GM19452 (cell line): ENCODE measurements around the gene RAD51.
A peak's percentile ranks its signal among the peaks of the same experiment; 100 is the strongest.
"Not testable (repeated sequence)": the region's sequence is repeated elsewhere in the genome, so short reads cannot be mapped to it uniquely, and the experiment has no call there.

Experiments used
- ATAC-seq: cut with Tn5 transposase; IDR thresholded peaks from one replicate; pipeline ENCODE4 v1.9.1; 2021; ENCODE audit not compliant: unreplicated experiment

The RAD51 gene

DNA sequence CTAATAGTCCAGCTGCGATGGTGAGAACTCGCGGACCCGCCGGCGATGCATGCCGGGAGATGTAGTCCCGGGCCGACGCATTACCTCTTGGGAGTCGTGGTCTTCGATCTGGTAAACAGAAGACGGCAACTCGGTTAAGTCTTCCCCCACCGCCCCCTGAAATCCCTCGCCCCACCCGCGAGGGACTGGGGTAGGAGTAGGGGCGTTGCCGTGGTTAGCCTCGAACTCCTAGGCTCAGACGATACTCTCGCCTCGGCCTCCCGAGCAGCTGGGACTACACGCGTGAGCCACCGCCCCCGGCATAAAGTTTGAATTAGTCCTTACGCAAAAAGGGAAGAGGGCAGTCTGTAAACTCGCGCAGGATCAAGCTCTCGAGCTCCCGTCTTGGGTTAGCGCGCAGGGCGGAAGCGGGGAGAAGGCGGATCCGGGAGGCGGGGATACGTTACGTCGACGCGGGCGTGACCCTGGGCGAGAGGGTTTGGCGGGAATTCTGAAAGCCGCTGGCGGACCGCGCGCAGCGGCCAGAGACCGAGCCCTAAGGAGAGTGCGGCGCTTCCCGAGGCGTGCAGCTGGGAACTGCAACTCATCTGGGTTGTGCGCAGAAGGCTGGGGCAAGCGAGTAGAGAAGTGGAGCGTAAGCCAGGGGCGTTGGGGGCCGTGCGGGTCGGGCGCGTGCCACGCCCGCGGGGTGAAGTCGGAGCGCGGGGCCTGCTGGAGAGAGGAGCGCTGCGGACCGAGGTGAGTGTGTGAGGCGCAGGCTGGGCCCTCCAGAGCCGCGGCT, at the start of gene RAD51:
Gene RAD51, plus strand, starts transcription at position 487 of the 781 bp plus-strand sequence. CDS start 3,585 bp downstream, outside the sequence.
- peak; percentile 86 for ATAC-seq

DNA sequence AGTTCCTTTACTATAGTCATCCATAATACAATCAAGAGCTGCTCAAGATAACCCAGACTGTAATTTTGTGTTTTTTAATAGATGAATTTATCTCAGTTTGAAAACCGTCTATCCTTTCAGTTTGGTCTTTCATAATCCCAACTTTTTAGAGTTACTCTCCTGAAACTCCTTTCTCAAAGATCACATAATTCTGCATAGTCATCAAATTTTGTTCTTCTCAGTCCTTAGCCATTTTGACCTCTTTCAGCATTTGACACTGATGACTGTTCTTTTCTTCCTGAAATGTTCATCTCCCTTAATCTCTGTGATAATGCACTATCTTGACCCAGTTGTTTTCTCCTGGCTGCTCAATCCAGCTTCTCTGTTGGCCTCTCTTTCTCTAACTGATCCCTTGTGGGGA, 47.5 kb upstream of the RAD51 start:
- ATAC-seq, result no peak

DNA sequence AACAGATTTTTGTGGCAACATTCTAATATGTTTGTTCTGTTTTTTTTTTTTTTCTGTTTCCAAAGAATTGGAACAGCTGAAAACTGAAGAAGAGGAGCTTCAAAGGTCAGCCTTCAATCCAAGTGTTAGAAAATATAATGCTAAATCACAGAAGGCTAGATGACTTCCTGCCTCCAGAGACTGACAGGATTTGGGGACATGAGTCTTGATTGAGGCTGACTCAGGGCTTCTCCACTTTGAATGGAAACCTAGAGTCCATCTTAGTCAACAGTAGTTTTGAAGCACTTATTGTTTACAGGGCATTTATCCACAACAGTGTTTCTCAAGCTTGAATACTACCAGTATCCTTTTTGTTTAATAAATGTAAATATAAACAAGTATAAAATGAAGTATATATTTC, 44.5 kb upstream of the RAD51 start:
- ATAC-seq, result no peak

DNA sequence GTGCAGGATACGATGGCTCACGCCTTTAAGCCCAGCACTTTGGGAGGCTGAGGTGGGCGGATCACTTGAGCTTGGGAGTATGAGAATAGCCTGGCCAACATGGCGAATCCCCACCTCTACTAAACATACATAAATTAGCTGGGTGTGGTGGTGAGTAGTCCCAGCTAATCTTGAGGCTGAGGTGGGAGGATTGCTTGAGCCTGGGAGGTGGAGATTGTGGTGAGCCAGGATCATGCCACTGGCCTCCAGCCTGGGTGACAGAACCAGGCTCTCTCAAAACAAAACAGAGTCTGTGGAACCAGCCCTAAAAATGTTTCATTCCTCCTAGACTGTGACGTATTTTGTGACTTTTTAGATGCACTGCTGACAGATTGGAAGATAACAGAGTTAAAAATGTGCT, 34.3 kb upstream of the RAD51 start:
- no peak for ATAC-seq

DNA sequence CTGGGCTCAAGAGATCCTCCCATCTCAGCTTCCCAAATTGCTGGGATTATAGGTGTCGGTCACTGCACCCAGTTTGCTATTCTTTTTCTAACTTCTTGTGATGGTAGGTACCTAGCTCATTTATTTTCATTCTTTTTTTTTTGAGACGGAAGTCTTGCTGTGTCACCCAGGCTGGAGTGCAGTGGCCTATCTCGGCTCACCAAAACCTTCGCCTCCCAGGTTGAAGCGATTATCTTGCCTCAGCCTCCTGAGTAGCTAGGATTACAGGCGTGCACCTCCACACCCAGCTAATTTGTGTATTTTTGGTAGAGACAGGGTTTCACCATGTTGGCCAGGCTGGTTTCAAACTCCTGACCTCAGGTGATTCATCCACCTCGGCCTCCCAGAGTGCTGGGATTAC, 30.1 kb upstream of the RAD51 start:
- no peak for ATAC-seq

DNA sequence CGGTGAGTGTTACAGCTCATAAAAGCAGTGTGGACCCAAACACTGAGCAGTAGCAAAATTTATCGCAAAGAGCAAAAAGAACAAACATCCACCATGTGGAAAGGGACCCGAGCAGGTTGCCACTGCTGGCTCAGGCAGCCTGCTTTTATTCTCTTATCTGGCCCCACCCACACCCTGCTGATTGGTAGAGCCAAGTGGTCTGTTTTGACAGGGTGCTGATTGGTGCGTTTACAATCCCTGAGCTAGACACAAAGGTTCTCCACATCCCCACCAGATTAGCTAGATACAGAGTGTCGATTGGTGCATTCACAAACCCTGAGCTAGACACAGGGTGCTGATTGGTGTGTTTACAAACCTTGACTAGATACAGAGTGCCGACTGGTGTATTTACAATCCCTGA, 18.7 kb upstream of the RAD51 start:
- ATAC-seq, result not testable (repeated sequence)

DNA sequence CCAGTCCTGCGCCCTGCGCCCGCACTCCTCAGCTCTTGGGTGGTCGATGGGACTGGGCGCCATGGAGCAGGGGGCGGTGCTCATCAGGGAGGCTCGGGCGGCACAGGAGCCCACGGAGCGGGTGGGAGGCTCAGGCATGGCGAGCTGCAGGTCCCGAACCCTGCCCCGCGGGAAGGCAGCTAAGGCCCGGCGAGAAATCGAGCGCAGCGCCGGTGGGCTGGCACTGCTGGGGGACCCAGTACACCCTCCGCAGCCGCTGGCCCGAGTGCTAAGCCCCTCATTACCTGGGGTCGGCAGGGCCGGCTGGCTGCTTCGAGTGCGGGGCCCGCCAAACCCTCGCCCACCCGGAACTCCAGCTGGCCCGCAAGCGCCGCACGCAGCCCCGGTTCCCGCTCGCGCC, 18.1 kb upstream of the RAD51 start:
- ATAC-seq, result not testable (repeated sequence)

DNA sequence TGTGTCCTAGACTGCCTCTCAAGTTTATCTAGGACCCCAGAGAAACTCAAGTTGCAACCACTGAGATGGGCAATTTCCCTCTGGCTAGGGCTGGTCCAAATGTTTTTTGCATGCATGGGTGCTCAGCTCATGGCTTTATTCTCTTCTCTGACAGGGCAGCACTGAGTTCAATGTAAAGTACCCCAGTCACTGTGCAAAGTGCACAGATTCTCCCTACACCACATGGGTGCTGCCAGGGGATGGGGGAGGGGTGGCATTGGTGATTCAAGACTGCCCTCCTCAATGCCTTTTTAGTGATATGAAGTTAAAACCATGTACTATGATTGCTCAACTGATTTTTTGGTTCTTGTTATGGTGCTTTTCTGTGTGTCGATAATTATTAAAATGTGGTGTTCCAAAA, 14.8 kb upstream of the RAD51 start:
- ATAC-seq, result no peak

DNA sequence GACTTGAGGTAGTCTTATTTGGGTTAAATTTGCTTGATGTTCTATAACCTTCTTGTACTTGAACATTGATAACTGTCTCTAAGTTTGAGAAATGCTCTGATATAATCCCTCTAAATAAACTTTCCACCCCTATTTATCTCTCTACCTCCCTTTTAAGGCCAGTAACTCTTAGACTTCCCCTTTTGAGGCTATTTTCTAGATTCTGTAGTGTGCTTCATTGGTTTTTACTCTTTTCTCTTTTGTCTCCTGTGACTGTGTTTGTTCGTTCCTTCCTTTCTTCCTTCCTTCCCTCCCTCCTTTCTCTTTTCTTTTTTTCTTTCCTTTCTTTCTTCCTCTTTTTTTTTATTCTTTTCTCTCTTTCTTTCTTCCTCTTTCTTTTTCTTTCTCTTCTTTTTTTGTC, 14.0 kb upstream of the RAD51 start:
- ATAC-seq, result not testable (repeated sequence)

DNA sequence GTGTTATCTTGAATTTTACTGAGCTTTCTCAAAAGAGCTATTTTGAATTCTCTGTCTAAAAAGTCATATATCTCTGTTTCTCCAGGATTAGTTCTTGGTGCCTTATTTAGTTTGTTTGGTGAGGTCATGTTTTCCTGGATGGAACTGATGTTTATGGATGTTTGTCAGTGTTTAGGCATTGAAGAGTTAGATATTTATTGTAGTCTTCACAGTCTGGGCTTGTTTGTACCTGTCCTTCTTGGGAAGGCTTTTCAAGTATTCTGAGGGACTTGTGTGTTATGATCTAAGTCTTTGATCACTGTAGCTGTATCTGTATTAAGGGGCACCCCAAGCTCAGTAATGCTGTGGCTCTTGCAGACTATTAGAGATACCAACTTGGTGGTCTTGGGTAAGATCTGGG, 10.6 kb upstream of the RAD51 start:
- ATAC-seq, result no peak

DNA sequence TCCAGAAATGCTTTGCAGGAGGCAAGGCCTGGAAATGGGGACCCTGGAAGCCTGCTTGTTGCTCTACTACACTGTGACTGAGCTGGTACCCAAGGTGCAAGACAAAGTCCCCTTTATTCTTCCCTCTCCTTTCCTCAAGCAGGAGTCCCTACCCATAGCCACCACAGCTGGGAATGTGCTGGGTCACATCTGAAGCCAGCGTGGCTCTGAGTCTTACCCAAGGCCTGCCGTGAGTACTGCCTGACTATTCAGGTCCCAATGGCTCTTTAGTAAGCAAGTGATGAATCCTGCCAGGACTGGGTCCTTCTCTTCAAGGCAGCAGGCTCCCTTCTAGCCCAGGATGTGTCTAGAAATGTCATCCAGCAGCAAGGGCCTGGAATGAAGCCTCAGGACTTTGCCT, 9.6 kb upstream of the RAD51 start:
- ATAC-seq, result no peak

DNA sequence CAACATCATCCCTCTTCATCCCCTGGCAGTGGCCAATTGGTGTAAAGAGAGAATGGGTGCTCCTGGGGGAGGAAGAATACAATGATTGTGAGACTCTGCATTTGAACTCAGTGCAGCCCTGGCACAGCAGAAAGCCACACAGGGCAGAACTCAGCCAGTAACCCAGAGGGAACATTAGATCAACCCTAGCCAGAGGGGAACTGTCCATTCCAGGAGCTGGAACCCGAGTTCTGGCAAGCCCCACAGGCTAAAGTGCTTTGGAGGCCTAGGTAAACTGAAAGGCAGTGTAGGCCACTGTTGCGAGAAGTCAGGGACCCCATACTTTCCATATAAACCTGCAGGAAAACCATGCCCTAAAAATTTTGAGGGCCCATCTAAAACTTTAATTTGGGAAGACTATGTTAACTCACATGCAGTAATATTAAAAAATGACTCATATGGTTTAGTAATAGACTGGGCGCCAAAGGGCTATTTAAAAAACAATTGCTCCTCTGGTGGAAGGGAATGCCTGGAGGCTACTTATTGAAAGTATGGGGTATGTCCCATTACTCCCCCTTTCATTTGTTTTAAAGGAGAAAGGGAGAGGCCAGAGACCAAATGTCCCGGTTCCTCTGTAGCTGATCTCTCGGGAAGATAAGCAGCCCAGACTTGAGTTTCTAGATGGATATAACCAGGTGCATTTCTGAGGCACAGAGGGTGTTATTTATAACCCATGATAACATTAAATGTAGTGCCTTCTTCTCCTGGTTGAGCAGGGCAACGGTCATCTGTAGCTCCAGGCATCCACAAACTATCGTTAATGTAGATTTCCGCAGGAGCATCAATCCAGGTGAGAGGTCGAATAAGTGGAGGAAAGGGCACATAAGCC, 5.8 kb upstream of the RAD51 start:
- no peak for ATAC-seq

DNA sequence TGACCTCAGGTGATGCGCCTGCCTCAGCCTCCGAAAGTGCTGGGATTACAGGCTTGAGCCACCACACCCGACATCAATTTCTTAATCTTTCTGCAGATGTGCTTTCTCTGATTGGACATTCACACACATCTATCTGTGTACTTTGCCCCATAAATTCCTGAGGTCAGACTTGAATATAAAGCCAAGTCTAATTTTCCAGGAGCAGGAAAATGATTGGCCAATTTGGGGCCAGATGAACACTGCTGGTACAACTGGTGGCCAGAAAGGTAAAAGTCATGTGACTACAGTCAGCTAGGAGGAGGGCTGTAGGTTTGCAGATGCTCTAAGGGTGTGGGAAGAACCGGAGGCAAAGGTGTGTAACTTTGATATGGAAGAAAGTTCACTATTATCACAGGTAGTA, 3.2 kb upstream of the RAD51 start:
- no peak for ATAC-seq

DNA sequence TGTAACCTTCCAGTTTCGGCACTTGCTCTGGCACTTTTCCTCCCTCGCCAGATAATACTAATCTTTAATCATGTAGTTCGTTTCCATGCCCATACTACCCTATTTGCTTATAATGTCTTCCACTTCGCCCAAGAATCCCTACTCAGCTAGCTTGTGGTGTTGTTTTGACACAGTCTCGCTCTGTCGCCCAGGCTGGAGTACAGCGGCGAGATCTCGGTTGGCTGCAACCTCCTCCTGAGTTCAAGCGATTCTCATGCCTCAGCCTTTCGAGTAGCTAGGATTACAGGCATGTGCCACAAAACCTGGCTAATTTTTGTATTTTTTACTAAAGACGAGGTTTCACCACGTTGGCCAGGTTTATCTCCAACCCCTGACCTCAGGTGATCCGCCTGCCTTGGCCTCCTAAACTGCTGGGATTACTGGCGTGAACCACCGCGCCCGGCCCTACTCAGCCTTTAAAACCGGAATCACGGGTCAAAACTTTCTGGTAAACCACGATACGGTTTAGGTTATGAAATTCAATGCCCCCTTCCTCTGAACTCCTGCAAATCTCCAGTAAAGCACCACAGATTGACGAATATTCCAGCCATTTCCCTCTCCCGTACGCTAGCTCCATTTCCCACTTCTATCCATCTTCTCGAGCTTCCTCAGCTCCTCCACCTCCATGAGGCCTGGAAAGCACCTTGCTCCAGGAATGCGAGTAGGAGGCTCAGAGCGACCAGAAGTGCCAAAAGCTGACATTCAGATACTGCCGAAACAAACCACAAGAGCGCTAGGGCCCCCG, 878 bp upstream of the RAD51 start:
- ATAC-seq, result peak; percentile 18

DNA sequence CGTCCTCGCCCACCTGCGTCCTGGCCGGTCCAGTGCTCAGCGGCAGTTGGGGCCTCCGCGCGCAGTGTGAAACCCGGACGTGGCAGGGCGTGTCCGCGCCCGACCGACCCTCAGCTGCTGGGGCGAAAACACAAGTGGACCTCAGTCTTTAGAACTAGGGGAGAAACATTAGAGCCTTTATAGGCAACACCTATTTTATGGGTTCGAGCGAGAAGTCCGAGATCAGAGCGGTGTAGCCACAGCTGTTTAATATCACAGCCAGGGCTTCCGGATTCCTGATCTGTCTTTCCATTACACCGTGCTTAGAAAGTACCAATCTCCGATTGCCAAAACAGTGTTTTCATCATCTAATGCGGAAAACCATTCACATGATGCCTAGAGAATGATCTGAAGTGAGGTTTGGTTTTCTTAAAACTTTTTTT, 506 bp downstream of the RAD51 start:
- ATAC-seq, result peak; percentile 23

DNA sequence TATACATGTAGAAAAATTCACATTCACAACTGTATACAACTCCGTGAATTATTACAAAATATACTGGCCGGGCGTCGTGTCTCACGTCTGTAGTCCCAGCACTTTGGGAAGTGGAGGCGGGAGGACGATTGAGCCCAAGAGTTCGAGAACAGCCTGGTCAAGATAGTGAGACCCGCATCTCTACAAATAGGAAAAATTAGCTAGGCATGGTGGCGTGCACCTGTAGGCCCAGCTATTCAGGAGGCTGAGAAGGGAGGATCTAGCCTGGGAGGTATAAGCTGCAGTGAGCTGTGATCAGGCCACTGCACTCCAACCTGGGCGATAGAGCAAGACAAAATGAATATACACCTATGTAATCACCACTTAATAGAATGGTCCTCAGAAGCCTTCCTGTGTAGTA, 1.3 kb downstream of the RAD51 start:
- ATAC-seq, result no peak

DNA sequence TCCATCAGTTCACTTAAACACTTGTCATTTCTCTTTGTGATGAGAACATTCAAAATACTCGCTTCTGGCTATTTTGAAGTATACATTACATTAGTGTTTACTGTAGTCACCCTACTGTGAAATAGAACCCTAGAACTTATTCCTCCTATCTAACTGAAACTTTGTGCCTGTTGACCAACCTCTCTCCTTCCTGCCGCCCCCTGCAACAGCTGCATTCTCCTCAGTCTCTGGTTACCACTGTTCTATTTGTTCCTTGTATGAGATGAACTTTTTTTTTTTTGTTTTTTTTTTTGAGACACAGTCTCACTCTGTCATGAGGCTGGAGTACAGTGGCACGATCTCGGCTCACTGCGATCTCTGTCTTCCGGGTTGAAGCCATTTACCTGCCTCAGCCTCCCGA, 2.9 kb downstream of the RAD51 start:
- ATAC-seq, result no peak

DNA sequence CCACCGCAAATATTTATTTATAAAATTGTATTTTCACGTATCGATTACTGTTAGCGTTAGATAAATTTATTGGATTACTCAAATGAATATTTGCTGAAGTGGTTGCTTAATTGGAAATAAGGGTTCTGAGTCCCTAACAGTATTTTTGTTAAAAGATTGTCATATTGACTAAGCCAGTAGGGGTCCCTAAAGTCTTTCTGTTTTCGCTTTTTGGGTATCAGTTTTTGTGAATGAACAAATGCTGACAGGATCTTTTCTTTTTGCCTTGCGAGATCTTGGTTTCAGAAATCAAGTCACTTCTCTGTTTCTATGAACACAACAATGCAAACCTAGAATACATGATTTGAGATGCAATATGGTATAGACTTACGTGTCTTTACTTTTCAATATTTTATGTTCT, 7.1 kb downstream of the RAD51 start:
- no peak for ATAC-seq

DNA sequence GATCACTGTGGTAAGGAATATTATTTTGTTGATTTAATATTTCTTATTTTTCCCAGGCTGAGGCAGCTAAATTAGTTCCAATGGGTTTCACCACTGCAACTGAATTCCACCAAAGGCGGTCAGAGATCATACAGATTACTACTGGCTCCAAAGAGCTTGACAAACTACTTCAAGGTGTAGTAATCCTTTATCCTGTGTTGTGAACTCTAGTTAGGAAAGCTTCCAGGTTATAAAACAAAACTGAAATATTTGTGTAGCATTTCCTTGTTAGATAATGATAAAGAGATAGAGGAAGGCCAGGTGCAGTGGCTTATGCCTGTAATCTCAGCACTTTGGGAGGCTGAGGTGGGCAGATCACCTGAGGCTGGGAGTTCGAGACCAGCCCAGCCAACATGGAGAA, 11.1 kb downstream of the RAD51 start:
- no peak for ATAC-seq

DNA sequence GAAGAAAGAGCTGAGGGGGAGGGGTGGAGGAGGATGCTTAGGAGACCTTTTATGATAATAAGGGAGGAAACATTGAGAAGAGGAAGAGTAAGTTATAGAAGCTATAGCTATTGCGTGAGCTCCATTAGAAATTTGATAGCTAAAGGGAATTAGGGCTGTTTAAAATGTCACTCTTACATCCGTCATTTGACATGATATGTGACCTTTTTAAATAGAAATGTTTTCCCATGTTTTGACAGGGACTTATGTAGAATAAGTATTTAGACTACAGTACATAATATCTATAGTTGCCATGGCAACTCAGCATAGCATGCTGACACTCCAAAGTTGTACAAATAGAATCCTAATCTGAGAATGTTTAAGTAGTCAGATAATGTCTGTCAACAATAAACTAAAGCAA, 19.2 kb downstream of the RAD51 start:
- ATAC-seq, result no peak

DNA sequence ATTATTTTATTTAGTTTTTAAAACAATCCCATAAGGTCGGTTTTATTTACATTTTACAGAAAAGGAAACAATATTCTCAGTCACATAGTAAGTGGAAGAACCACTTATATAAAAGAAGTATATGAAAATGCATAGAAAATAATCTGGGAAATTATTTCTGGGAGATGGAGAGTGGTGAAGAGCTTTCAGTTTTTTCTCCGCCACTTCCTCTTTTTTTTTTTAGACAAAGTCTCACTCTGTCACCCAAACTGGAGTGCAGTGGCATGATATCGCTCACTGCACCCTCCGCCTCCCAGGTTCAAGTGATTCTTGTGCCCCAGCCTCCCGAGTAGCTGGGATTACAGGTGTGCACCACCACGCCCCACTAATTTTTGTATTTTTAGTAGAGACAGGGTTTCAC, 21.2 kb downstream of the RAD51 start:
- ATAC-seq, result no peak
